Ovary (tissue), 9 donors: Measurements from ENCODE around the gene ARID5B. TPM values are rescaled to one million over a fixed set of nuclear protein-coding genes. Genes with fewer than 3 reads are reported as not detected.

Experiments used
- DNase-seq, 5 donors: peaks; one replicate each; pipeline ENCODE4 v3.0.0-alpha.2; 2019 to 2020
- H3K27ac ChIP-seq, 2 donors: fragments of 200-600 bp; one replicate each; pipeline versions ENCODE4 v1.5.1 to v1.8.0; 2019 to 2022
- H3K27me3 ChIP-seq: fragments of 200-600 bp; one replicate; pipeline ENCODE4 v1.8.0; 2022
- H3K36me3 ChIP-seq: fragments of 200-600 bp; sonication (generic); one replicate; pipeline ENCODE4 v1.5.1; 2019
- H3K4me1 ChIP-seq: one replicate; pipeline ENCODE4 v1.8.1; 2013; ENCODE audit warnings: mild to moderate bottlenecking, moderate library complexity; ENCODE audit not compliant: insufficient read depth
- H3K4me3 ChIP-seq: fragments of 200-600 bp; sonication (generic); one replicate; pipeline ENCODE4 v1.5.1; 2017
- H3K9me3 ChIP-seq, 2 donors: fragments of 200-600 bp in 1 of 2; sonication (generic) in 1 of 2; one replicate each; pipeline versions ENCODE4 v1.5.1 to v1.8.1; 2013 to 2019; ENCODE audit warnings: mild to moderate bottlenecking in 1 of 2, moderate library complexity in 1 of 2
- EP300 ChIP-seq: sonication (generic); formaldehyde crosslinking; IDR thresholded peaks from one replicate; pipeline ENCODE4 v1.6.1; 2017; ENCODE audit warnings: antibody characterized with exemption
- POLR2A ChIP-seq: fragments of 450-650 bp; IDR thresholded peaks from one replicate; pipeline ENCODE4 v1.6.1; 2017; ENCODE audit warnings: antibody characterized with exemption, mild to moderate bottlenecking, moderate library complexity
- WGBS, 3 donors: extraction: QIAGEN DNeasy Blood & Tissue Kit in 1 of 3; methylation state at CpG; one replicate each; pipeline versions ENCODE4 v1.1.5 to v1.1.7; 2013 to 2017; 5-methylcytosine and 5-hydroxymethylcytosine counted together
- intact Hi-C, 4 donors: fragments of 100-400 bp; cut with DNase I; formaldehyde crosslinking; loops; one replicate each; pipeline versions ENCODE4 v1.11.0 to v1.15.1; 2022 to 2023
- polyA plus RNA-seq, 2 donors: library from polyadenylated mRNA; stranded (reverse); fragments of 200-250 nt in 1 of 2; fragments of 350-450 nt in 1 of 2; fragmentation: Illumina TruSeq in 1 of 2; extraction: RNeasy Lipid Tissue Mini Kit (QIAGEN cat#74804) in 1 of 2; gene quantifications; one replicate each; pipeline ENCODE4 v1.2.3, GENCODE V29; 2013 to 2014
- total RNA-seq, 7 donors: library from RNA; depleted of rRNA in 2 of 7; stranded (reverse); fragments of >200 nt in 2 of 7; fragmentation: NEBNext Ultra II Directional in 3 of 7; extraction: Animal tissue kit (Norgen Biotek cat#: 25700) in 3 of 7; gene quantifications; one replicate each; pipeline versions ENCODE4 v1.1.0 to v1.2.4, GENCODE V29; 2016 to 2023
- TF ChIP-seq, protein P1 (sequence below), 3 donors: fragments of 450-650 bp in 2 of 3; fragments of 200-600 bp in 1 of 3; IDR thresholded peaks; one replicate each; pipeline versions ENCODE4 v1.5.1 to v1.8.0; 2016 to 2022; ENCODE audit warnings: antibody characterized with exemption in 3 of 3, mild to moderate bottlenecking in 1 of 3
- donor health status: DM: no; HTN: no; CAD: no; lungs with moderate emphysema.
- donor health status: DM: no; HTN: no; CAD: no.
- donor health status: Bipolar disorder and iron deficiency.
- donor health status: DM: yes; HTN: yes; CAD: no.
- donor health status: DM: no; HTN: no; CAD: no.
- donor health status: DM: yes; HTN: yes; CAD: no.

The ARID5B gene
- total and polyA plus RNA-seq, 9 donors, result 18.3 to 61.8 (median 28.3) TPM

DNA sequence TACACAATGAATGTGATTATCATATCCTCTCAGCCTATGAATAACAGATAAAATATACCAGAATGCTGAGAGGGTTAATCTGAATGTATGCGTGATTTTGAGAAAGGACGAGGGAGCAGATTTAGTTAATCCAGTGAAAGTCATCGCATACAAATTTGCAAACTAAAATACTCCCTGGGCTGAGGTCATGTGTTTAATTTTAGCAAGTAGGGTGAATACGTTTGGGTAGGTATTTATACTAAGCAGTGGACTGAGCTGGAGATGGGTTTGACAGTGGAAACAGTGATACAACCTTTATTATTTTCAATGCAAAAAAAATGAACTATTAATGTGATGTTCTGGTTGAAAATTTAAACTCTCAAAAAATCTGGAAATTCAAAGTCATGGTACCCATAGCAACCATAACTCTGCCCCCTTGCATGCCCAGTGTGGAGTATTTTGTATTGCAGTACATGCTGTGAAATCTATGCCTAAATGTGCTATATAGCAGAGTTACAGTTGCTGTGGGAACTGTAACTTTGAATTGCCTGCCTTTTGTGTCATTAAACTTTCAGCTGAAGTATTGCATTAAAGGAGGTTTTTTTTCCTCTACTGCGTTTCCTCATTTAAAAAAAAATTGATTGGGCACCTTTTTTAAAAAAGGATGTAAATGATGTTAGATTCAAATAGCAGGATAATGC is 9.5 kb upstream of the ARID5B start:
- TF ChIP-seq EP300 (no peak), POLR2A (no peak)
- TF ChIP-seq, protein P1, sequence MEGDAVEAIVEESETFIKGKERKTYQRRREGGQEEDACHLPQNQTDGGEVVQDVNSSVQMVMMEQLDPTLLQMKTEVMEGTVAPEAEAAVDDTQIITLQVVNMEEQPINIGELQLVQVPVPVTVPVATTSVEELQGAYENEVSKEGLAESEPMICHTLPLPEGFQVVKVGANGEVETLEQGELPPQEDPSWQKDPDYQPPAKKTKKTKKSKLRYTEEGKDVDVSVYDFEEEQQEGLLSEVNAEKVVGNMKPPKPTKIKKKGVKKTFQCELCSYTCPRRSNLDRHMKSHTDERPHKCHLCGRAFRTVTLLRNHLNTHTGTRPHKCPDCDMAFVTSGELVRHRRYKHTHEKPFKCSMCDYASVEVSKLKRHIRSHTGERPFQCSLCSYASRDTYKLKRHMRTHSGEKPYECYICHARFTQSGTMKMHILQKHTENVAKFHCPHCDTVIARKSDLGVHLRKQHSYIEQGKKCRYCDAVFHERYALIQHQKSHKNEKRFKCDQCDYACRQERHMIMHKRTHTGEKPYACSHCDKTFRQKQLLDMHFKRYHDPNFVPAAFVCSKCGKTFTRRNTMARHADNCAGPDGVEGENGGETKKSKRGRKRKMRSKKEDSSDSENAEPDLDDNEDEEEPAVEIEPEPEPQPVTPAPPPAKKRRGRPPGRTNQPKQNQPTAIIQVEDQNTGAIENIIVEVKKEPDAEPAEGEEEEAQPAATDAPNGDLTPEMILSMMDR (IDR thresholded peaks at IDR 0.05), result no peak
- no peaks in the 10 kb centered on the region for H3K9me3 ChIP-seq
- WGBS, 3 donors, result 55 to 61% (median 60%) methylated on average over 5 of the region's 5 CpGs
- H3K36me3 ChIP-seq, result no peaks in the 10 kb centered on the region
- peaks cover 4% of the 10 kb centered on the region for H3K4me1 ChIP-seq
- H3K27me3 ChIP-seq, result no peaks in the 10 kb centered on the region
- intact Hi-C loops, result no loop called here
- H3K27ac ChIP-seq, result no peak overlapping the region
- no peak overlapping the region for H3K4me3 ChIP-seq
- no peak for DNase-seq

GRCh38 chr10:61892961-61893360 is 8.5 kb upstream of the ARID5B start:
- 86 to 90% (median 87%) methylated on average over 4 of the region's 4 CpGs for WGBS, 3 donors
- Histone ChIP-seq H3K36me3 (no peaks in the 10 kb centered on the region), H3K27ac (no peak overlapping the region), H3K9me3 (no peaks in the 10 kb centered on the region), H3K4me1 (peaks cover 9% of the 10 kb centered on the region), H3K27me3 (no peaks in the 10 kb centered on the region), H3K4me3 (no peak overlapping the region)
- TF ChIP-seq, protein P1 (IDR thresholded peaks at IDR 0.05), result no peak
- no peak for DNase-seq
- intact Hi-C loops, result no loop called here

GRCh38 chr10:61894133-61894532 is 7.4 kb upstream of the ARID5B start:
- 46 to 49% (median 49%) methylated on average over 4 of the region's 4 CpGs for WGBS, 3 donors
- intact Hi-C loops, result no loop called here
- no peak overlapping the region for H3K4me3 ChIP-seq
- H3K27ac ChIP-seq, result no peak overlapping the region
- no peak for DNase-seq
- no peak for TF ChIP-seq POLR2A
- TF ChIP-seq, protein P1 (IDR thresholded peaks at IDR 0.05), result no peak
- no peak for TF ChIP-seq EP300
- peaks cover 9% of the 10 kb centered on the region for H3K4me1 ChIP-seq
- H3K9me3 ChIP-seq, result no peaks in the 10 kb centered on the region
- H3K36me3 ChIP-seq, result no peaks in the 10 kb centered on the region
- no peaks in the 10 kb centered on the region for H3K27me3 ChIP-seq

DNA sequence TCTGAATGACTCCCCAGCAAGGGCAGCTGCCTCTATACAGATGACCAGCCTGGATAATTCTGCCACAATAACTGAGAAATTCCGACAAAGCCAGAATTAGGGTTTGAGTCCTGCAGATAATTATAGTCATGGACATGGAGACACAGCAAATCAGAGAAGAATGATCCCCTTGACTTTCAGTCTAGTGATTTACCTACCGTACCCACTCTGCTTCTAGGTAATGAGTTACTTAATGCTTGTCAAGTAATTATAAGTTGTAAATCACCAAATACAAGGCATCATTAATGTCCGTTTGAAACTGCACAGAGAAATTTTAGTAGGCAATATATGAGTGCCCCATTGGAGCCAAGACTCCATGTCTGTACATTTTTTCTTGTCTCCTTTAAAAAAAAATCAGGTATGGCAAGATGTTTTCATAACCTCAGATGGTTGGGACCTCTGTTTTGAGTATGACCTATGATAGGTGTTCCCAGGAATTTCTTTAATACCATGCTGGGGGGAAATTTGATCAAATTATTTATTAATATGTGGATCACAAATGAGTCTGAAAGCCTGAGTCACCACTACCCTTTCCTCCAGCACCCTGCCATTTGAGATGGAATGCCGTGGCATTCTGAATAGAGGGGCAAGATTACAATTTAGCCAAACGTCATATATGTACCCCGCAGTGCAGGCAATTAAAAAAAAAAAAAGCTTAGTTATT is 5.5 kb upstream of the ARID5B start:
- 84 to 88% (median 85%) methylated on average over 6 of the region's 6 CpGs for WGBS, 3 donors

More for the DNA sequence above, 5.5 kb upstream of the ARID5B start:
- no peak overlapping the region for H3K27ac ChIP-seq
- no peaks in the 10 kb centered on the region for H3K27me3 ChIP-seq
- intact Hi-C loops, result no loop called here
- no peaks in the 10 kb centered on the region for H3K36me3 ChIP-seq
- peaks cover 9% of the 10 kb centered on the region for H3K4me1 ChIP-seq
- H3K9me3 ChIP-seq, result no peaks in the 10 kb centered on the region
- DNase-seq, result no peak
- TF ChIP-seq POLR2A (no peak), EP300 (no peak)
- TF ChIP-seq, protein P1 (IDR thresholded peaks at IDR 0.05), result no peak
- no peak overlapping the region for H3K4me3 ChIP-seq
